ENCODE results near the gene ANKRD17.
"Not testable (repeated sequence)": the region's sequence is repeated elsewhere in the genome, so short reads cannot be mapped to it uniquely, and the experiment has no call there.

The ANKRD17 gene, protein sequence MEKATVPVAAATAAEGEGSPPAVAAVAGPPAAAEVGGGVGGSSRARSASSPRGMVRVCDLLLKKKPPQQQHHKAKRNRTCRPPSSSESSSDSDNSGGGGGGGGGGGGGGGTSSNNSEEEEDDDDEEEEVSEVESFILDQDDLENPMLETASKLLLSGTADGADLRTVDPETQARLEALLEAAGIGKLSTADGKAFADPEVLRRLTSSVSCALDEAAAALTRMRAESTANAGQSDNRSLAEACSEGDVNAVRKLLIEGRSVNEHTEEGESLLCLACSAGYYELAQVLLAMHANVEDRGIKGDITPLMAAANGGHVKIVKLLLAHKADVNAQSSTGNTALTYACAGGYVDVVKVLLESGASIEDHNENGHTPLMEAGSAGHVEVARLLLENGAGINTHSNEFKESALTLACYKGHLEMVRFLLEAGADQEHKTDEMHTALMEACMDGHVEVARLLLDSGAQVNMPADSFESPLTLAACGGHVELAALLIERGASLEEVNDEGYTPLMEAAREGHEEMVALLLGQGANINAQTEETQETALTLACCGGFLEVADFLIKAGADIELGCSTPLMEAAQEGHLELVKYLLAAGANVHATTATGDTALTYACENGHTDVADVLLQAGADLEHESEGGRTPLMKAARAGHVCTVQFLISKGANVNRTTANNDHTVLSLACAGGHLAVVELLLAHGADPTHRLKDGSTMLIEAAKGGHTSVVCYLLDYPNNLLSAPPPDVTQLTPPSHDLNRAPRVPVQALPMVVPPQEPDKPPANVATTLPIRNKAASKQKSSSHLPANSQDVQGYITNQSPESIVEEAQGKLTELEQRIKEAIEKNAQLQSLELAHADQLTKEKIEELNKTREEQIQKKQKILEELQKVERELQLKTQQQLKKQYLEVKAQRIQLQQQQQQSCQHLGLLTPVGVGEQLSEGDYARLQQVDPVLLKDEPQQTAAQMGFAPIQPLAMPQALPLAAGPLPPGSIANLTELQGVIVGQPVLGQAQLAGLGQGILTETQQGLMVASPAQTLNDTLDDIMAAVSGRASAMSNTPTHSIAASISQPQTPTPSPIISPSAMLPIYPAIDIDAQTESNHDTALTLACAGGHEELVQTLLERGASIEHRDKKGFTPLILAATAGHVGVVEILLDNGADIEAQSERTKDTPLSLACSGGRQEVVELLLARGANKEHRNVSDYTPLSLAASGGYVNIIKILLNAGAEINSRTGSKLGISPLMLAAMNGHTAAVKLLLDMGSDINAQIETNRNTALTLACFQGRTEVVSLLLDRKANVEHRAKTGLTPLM (N-terminal part only)

DNA sequence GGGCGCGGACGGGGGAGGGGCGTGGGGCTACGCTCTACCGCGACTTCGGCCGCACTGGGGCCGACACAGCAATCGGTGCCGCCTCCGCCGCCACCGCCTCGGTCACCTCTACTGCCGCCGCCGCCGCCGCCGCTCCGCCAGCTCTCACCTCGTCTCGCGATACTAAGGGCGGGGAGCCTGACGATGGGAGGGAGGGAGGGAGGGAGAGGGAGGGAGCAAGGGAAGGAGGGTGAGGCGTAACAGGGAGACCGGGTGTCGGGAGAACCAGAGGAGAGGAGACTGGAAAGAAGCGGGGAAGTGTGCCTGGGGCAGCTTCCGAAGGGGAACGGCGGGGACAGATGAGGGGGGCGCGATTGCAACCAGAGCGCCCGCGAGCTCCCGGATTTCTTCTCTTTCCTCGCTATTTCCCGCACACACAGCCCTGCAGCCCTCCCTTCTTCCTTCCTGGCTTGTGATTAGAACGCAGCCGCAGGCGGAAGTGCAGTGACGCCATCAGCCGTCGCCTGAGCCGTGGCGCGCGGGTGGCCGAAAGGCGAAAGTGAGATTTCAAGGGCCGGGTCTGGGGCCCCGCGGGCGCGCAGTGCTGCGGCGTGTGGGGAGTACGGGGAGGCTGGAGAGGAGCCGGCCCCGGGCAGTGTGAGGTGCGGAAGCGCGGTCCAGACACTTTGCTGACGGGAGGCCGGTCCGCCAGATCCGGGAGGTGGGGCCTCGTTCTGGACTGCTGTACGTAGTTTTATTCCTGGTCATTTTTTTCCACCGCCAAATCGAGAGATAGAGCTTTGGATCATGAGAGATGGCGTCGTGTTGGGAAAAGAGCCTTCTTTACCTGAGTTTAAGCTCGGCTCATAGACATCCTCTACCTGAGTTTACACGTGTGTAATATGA, at the start of gene ANKRD17:
Gene ANKRD17 (minus strand): TSS at position 113 of the 885 bp plus-strand sequence. CDS start 130 bp downstream, outside the sequence.
- peak; percentile 97 for DNase-seq

DNA sequence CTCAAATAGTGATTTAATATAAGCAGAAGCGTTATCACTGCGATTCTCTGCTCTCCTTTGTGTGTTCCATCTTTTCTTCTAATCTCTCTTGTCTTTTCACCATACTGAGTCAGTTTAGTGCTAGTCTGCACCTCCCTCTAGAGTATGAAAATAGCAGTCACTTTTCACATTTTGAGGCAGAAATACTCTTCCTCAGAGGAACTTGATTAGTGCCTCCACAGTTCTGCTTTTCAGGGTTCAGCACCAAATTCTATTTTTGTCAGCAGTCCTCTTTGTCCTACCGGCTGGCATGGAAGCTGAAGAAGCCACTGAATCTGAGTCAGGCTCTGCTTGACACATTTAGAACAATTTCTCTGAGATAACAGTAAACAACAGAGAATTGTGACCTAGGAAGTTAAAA, 49.7 kb upstream of the ANKRD17 start:
- no peak for DNase-seq

DNA sequence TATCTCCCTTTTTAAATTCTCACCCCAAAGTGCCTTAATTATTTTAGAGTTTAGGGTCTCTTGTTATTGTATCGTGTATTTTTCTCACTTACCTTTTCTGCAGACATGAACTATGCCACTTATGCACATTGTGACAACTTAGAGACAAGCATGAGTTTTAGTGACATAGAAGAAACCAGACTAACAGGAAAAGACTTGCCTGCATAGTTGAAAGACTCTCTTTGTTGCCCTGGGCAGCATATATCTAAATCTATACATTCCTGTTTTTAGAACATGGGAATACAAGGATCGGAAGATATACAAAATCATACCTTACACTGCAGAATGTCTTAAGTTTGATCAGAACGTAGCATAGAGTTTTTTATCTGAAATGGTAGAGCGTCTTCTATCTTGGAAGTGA, 45.1 kb upstream of the ANKRD17 start:
- DNase-seq, result no peak

DNA sequence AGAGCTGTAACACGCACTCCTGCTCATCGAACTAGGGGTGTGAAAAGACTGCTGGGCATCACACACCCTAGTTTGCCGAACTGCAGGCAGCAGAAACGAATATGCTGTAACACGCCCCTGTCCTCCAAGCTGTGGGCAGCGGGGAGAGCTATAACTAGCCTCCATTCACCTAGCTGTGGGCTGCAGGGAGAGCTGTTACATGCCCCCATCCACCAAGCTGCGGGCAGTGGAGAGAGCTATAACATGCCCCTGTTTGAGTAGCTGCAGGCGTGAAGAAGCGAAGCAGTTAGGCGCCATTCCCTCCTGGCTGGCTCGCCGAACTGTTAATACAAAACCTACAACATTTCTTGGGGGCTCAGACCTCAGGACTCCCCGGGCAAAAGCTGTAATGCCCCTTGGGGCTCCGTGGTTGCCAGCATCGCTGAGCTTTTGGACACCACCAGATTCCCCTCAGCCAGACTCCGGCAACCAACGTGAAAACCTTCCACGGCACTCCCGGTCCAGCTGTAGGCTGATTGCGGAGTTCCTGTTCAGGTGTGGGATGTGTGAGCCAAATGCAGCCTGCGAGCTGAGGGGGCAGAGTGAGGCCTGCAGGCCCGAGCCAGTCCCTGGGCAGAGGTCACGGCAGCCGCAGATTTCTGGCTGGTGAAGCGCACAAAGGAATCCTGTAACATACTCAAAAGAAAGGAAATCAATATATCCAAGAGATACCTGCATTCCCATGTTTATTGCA, 41.1 kb upstream of the ANKRD17 start:
- DNase-seq, result no peak

DNA sequence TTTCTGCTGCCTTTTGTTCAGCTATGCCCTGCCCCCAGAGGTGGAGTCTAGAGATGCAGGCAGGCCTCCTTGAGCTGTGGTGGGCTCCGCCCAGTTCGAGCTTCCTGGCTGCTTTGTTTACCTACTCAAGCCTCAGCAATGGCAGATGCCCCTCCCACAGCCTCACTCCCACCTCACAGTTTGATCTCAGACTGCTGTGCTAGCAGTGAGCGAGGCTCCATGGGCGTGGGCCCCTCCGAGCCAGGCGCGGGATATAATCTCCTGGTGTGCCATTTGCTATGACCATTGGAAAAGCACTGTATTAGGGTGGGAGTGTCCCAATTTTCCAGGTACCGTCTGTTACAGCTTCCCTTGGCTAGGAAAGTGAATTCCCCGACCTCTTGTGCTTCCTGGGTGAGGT, 34.1 kb upstream of the ANKRD17 start:
- not testable (repeated sequence) for DNase-seq

DNA sequence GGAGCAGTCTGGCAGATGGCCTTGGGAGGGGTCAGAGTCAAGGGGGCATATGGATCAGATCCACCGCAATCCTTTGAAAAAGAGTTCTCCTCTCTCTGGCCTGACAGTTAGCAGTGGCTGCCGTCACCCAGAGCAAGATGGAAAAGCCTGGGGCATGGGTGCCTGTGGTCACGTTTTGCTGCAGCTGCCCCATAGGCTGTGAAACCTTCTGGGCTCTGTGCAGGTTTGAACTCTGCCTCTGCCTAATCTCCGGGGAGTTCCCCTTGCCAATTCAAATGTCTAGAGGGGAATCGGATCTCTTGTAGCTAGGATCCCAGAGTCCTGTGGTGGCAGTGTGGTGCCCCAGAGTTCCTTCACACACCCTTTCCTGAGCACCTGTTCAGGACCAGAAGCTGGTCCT, 23.4 kb upstream of the ANKRD17 start:
- no peak for DNase-seq

DNA sequence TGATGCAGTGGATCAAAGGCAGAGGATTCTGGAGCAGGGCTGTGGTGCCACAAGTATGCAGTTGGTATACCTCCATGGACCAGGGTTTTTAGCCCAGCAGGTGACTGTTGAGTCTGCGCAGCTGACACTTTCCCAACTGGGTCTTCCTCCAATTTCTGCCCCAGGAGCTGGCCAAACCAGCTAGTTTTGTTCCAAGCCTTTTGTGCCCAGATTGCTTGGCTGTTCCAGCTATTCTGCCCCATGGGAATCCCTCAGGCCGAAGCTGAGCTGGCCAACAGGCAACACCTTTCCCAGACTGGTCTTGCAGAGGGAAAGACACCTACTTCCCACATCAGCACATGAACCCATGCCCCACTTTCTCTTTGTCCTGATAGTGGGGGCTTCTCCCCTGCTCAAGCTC, 22.8 kb upstream of the ANKRD17 start:
- DNase-seq, result no peak

DNA sequence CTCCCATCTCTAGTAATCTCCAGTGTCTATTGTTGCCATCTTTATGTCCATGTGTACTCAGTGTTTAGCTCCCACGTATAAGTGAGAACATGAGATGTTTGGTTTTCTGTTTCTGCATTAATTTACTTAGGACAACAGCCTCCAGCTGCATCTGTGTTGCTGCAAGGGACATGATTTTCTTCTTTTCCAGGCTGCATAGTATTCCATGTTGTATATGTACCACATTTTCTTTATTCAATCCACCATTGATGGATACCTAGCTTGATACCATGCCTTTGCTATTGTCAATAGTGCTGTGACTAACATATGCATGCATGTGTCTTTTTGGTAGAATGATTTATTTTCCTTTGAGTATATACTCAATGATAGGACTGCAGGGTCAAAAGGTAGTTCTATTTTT, 18.6 kb upstream of the ANKRD17 start:
- DNase-seq, result no peak

DNA sequence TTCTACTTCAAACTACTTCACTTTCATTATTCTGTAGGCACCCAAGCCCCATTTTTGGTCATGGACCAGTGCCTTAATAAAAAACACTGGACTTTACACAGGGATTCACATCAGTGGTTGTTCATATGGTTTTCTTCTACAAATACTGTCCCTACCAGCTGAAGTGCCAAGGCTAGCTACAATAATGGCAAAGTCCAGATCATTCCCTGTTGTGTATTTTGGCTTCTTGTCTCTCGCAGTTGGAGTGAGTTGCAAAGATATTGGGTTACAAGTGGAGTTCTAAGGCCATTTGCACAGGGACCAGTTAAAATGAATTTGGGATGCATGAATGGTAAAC, 16.7 kb upstream of the ANKRD17 start:
- DNase-seq, result no peak

DNA sequence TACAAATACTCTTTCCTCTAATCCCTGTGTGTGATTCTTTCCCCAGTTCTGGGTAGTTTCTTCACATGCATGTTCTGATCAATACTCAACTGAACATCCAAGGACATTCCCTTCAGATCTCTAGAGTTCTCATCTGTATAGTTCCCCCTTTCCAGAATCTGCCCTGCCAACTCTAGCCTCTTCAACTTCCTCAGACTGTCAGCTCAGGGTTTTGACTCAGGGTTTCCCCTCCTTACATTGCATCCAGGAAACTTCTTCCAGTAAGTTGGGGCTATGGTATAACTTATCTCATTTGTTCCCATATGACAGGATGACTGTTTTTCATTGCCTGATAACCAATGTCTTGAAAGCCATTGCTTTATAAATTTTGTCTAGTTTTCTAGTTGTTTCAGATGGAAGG, 14.2 kb upstream of the ANKRD17 start:
- DNase-seq, result no peak

DNA sequence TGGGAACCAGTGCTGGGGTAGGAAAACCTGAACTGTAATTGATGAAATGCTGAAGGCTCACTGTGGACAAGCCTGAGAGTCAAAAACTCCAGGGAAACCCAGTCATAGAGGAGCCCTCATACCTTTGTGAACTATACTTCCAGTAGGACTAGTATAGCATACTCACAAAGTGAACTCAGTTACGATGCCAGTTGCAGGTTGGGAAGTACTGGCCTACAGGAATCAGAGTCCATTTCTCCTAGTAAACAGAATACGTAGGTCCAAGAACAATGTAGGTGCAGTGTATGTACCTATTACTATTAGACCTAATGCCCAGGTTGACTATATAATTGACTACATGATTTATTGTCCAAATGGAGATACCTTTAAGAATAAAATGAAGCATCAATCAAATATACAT, 8.5 kb upstream of the ANKRD17 start:
- DNase-seq, result no peak

DNA sequence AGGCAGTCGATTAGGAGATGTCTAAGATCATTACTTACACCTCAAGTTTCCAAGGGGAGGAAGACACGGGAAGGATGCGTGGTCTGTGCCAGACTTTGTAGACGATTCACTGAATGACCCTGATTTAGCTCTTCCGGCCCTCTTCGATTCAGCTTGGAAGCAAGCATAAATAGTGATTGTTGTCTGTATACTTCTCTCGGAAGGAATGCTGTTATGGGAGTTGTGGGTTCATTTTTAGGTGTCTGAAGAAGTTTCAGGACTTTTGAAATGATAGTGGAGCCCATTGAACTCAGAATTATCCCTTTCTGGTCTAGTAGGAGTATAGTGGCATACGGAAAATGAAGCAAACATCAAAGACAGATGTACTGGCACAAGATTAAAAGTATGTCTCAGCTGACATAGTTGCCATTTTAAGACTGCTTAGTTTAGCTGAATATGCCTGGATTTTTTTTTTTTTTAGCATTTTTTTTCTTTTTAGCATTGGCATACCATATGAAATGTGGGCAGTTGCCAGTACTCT, 1.0 kb upstream of the ANKRD17 start:
- no peak for DNase-seq

DNA sequence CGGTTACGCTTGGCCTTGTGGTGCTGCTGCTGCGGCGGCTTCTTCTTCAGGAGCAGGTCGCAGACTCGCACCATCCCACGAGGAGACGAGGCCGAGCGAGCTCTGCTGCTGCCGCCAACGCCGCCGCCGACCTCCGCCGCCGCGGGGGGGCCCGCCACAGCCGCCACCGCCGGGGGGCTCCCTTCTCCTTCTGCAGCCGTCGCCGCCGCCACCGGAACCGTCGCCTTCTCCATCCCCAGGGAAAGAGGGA, 237 bp downstream of the ANKRD17 start:
- DNase-seq, result no peak

DNA sequence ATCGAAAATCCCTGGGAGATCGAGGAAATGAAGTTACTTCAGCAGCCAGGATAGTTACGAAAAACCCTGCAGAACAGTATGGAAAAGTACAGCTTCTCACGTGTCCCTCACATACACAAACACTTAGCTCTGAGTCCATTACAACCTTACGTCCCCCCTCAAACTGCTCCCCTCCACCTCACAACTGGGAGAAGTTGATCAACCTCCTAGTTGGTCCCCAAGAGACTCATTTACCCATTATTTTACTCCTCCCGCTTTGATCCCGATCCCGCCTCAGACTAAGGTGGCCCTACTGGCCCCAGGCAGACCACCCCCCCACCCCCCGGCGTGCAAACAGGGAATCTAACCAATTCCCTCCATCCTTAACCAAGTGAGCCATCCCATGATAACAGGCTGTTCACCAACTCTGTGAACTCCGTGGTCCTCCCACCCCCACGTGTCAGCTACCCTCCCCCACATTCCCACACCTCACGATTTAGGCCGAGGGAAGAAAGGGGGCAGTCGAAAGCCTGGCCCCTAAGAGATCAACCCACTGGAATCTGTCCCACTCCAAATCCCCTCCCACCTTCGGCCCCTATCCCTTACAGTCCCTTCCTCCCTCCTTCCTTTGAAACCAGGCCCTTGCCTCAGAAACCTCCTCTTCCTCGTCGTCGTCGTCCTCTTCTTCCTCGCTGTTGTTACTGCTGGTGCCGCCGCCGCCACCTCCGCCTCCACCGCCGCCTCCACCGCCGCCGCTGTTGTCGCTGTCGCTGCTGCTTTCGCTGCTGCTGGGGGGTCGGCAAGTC, 755 bp downstream of the ANKRD17 start:
- DNase-seq, result no peak

DNA sequence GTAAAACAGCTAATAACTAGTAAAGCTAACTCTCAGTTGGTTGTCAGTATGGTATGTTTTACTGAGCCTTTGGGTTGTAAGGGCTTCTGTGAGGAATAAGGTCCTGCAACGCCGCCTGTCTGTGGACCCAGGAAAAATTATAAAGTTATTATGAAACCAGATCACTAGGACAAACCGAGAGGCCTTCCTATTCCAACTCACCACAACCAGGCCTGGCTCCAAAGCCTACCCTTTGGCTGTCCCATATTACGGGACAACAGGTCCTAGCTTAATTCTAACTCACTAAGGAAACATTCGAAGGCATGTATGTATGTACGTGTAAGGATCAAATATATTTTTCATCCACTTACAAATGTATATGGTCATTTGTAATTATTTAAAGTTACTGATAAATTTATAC, 1.4 kb downstream of the ANKRD17 start:
- DNase-seq, result peak; percentile 76

DNA sequence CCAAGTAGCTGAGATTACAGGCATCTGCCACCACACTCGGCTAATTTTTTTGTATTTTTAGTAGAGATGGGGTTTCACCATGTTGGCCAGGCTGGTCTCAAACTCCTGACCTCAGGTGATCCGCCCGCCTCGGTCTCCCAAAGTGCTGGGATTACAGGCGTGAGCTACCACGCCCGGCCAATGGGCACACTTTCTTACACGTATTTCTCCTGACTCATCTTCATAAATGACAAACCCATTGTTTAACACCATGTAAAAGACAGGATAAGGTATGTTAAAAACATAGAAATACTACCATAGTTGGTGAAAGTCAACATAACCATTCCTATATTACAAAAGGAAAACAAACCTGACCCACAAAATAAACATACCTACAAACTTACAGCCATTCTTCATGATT, 2.8 kb downstream of the ANKRD17 start:
- not testable (repeated sequence) for DNase-seq

DNA sequence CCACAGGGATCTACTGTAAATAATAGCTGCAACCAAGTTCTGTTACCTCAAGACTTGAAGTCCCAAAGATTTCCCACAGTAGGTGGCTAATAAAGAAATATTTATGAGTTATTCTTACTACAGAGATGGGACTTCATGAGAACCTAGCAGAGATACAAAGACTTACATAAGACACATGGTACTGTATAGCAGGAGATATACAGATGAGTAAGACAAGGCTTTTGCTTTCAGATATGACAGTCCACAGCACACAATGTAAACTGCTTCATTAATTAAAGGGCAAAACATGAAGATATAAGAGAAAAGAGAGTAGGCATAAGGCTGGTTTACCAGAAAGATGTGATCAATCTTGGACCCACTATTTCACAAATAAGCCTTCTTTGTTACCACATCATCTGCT, 6.6 kb downstream of the ANKRD17 start:
- no peak for DNase-seq

DNA sequence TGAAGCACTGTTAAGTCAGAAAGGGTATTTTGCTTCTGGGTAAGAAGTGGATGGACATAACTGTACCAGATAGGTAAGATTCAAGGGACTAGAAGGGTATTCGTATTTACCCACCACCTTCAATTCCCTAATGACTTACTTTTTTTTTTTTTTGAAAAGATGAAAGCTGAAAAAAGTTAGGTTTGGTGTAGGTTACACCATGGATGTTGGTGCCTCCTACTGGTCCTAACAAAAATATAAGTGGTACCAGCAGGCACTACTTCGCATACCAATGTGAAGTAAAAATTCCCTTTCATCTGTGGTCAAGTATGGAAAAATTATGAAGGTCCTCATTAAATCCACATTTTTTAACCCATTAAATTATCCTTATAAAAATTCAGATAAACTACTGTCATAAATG, 7.2 kb downstream of the ANKRD17 start:
- DNase-seq, result no peak

DNA sequence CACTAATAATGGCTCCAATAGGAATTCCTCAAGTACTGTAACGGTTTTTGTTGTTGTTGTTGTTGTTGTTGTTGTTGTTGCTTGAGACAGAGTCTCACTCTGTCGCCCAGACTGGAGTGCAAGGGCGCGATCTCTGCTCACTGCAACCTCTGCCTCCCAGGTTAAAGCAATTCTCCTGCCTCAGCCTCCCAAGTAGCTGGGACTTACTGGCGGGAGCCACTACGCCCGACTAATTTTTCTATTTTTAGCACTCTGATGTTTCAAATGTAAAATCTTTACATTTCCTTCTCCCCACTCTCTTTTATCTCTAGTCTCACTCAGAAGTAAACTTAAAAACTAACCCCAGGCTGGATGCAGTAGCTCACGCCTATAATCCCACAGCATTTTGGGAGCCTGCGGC, 8.0 kb downstream of the ANKRD17 start:
- DNase-seq, result no peak

DNA sequence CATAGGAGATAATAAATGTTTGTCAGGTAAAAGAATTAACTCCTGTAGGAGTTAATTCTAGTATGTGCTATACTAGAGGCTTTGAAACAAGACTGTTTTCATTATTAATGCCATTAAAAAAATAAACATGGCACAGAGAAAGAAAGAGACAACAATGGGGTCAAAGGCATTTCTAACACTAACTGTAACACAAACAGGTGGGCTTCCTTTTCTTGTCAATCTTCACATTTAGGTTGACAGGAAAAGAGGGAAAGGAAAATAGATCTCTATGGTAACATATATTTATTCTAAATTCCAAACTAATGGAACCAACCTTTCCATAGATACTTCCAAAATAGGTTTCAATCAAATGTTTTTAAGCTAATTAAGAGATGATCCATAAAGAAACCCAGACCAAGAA, 9.8 kb downstream of the ANKRD17 start:
- DNase-seq, result no peak

DNA sequence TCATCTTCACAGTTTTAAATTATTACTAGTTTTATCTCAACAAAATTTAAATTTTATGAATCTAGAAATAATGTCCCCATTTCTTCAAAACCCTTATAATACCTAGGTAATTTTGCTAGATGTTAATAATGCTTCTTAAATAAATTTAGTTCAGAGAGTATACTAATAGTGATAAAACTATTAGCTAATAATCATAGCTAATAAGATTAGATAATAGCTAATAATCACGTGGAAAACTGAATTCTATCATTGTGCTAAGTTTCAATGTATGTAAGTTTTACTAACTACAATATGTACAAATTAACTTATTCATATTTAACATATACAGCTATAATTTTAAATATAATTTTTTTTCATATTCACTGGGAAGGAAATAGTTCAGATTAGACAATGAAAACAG, 10.2 kb downstream of the ANKRD17 start:
- DNase-seq, result no peak
